ENCODE data around the gene ASCC3.

DNA sequence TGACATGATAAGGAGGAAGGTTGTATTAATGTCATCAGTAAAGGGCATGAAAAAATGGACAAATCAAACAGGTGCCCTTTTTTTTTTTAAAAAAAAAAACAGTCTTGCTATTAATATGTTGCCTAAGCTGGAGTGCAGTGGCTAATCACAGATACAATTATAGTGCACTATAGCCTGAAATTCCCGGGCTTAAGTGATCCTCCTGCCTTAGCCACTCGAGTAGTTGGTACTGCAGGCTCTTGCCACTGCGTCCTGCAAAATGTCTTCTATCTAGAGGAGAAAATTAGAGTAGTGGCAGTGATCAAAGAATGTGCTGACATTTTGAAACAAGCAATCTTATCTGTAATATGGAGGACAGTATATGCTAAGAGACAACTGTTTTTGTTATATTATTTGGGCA lies 127.7 kb downstream of the ASCC3 start:
- TF ChIP-seq, protein P1, sequence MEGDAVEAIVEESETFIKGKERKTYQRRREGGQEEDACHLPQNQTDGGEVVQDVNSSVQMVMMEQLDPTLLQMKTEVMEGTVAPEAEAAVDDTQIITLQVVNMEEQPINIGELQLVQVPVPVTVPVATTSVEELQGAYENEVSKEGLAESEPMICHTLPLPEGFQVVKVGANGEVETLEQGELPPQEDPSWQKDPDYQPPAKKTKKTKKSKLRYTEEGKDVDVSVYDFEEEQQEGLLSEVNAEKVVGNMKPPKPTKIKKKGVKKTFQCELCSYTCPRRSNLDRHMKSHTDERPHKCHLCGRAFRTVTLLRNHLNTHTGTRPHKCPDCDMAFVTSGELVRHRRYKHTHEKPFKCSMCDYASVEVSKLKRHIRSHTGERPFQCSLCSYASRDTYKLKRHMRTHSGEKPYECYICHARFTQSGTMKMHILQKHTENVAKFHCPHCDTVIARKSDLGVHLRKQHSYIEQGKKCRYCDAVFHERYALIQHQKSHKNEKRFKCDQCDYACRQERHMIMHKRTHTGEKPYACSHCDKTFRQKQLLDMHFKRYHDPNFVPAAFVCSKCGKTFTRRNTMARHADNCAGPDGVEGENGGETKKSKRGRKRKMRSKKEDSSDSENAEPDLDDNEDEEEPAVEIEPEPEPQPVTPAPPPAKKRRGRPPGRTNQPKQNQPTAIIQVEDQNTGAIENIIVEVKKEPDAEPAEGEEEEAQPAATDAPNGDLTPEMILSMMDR (IDR thresholded peaks at IDR 0.05), result no peak
- no peak for TF ChIP-seq POLR2AphosphoS5 (IDR thresholded peaks at IDR 0.05)
